Stomach (tissue), 4 donors: ENCODE data around the gene OTOS.

Experiments
- CTCF ChIP-seq, 7 experiments: fragments of 450-650 bp in 4 of 7; fragments of 200-600 bp in 3 of 7; sonication (generic) in 3 of 7; IDR thresholded peaks; one replicate each; pipeline ENCODE4 v1.5.1; 2016 to 2019; ENCODE audit warnings: antibody characterized with exemption in 7 of 7, control low read depth in 2 of 7, mild to moderate bottlenecking in 1 of 7
- EP300 ChIP-seq: sonication (generic); formaldehyde crosslinking; IDR thresholded peaks from one replicate; pipeline ENCODE4 v1.6.1; 2017; ENCODE audit warnings: antibody characterized with exemption
- POLR2A ChIP-seq, 4 donors: fragments of 450-650 bp; IDR thresholded peaks; one replicate each; pipeline ENCODE4 v1.6.1; 2016; ENCODE audit warnings: antibody characterized with exemption in 4 of 4, control low read depth in 2 of 4, mild to moderate bottlenecking in 1 of 4, moderate library complexity in 1 of 4

GRCh38 chr2:240121675-240122074 is 18.8 kb downstream of the OTOS start:
- TF ChIP-seq CTCF (IDR thresholded peaks at IDR 0.05) (no peak), POLR2A (IDR thresholded peaks at IDR 0.05) (no peak), EP300 (no peak)
